ENCODE data around the gene C16orf74.

DNA sequence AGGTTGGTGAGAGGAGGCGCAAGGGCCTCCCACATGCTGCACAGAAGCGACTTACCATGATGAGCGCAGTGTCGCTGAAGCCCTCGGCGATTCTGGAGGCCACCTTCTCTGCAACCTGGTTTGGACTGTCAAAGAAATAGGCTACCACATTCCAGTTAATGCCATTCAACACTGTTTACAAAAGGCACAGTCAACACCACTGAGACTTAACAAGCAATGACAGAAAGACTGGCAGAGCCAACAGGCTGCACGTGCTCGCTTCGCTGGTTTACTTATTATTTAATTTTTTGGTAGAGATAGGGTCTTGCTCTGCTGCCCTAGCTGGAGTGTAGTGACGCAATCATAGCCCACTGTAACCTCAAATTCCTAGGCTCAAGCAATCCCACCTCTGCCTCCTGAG lies 30.3 kb upstream of the C16orf74 start:
- TF ChIP-seq, protein P1, sequence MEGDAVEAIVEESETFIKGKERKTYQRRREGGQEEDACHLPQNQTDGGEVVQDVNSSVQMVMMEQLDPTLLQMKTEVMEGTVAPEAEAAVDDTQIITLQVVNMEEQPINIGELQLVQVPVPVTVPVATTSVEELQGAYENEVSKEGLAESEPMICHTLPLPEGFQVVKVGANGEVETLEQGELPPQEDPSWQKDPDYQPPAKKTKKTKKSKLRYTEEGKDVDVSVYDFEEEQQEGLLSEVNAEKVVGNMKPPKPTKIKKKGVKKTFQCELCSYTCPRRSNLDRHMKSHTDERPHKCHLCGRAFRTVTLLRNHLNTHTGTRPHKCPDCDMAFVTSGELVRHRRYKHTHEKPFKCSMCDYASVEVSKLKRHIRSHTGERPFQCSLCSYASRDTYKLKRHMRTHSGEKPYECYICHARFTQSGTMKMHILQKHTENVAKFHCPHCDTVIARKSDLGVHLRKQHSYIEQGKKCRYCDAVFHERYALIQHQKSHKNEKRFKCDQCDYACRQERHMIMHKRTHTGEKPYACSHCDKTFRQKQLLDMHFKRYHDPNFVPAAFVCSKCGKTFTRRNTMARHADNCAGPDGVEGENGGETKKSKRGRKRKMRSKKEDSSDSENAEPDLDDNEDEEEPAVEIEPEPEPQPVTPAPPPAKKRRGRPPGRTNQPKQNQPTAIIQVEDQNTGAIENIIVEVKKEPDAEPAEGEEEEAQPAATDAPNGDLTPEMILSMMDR (optimal IDR thresholded peaks at IDR 0.05 in 1 of 3, IDR thresholded peaks at IDR 0.05 in 1 of 3, conservative IDR thresholded peaks at IDR 0.05 in 1 of 3; ENCODE audit: extremely low read depth in 1 of 3, insufficient read depth in 2 of 3, low read length in 3 of 3): no peak
- TF ChIP-seq EZH2 (IDR thresholded peaks at IDR 0.05; ENCODE audit: low read length): no peak

All from keratinocyte (primary cell).